ENCODE measurements around the gene SLC35B1. TPM values are rescaled to one million over a fixed set of nuclear protein-coding genes. Genes with fewer than 3 reads are reported as not detected.
A peak's percentile ranks its signal among the peaks of the same experiment; 100 is the strongest.

Gene SLC35B1
- total RNA-seq, 1 donor from 2014 or later: 69.2 TPM

DNA sequence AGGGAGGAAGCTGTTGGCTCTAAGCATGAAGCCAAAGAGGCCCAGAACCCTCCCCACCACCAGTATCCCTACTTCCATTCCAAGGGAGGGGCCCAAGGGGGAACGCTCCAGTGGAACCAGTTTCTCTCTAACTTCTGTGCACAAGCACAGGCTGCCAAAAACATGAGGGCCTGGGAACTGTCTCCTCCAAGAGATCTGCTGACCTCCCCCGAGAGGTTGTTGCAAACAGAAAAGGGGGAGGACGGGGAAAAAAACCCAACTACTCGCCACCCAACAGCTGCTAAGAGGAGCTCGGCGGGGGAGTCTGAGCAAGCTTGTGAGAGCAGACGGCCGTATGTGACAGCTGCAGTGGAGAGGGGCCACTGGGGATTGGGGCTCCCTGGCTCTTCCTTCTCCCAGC, 15.7 kb upstream of the SLC35B1 start:
- TF ChIP-seq, protein P1, sequence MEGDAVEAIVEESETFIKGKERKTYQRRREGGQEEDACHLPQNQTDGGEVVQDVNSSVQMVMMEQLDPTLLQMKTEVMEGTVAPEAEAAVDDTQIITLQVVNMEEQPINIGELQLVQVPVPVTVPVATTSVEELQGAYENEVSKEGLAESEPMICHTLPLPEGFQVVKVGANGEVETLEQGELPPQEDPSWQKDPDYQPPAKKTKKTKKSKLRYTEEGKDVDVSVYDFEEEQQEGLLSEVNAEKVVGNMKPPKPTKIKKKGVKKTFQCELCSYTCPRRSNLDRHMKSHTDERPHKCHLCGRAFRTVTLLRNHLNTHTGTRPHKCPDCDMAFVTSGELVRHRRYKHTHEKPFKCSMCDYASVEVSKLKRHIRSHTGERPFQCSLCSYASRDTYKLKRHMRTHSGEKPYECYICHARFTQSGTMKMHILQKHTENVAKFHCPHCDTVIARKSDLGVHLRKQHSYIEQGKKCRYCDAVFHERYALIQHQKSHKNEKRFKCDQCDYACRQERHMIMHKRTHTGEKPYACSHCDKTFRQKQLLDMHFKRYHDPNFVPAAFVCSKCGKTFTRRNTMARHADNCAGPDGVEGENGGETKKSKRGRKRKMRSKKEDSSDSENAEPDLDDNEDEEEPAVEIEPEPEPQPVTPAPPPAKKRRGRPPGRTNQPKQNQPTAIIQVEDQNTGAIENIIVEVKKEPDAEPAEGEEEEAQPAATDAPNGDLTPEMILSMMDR (IDR thresholded peaks at IDR 0.05; ENCODE audit: unreplicated experiment): no peak
- Mint-ChIP-seq H3K9me3 (peaks cover 5% of the 10 kb centered on the region), H3K27me3 (ENCODE audit: low read depth) (no peaks in the 10 kb centered on the region), H3K27ac (peak overlapping the region; percentile 70), H3K36me3 (peaks cover 16% of the 10 kb centered on the region), H3K4me1 (peaks cover 15% of the 10 kb centered on the region), H3K4me3 (peak overlapping the region; percentile 4)
- DNase-seq (ENCODE audit: low spot score in 2 of 2, unreplicated experiment in 2 of 2): peak in 1 of 2 experiments; percentile 43

DNA sequence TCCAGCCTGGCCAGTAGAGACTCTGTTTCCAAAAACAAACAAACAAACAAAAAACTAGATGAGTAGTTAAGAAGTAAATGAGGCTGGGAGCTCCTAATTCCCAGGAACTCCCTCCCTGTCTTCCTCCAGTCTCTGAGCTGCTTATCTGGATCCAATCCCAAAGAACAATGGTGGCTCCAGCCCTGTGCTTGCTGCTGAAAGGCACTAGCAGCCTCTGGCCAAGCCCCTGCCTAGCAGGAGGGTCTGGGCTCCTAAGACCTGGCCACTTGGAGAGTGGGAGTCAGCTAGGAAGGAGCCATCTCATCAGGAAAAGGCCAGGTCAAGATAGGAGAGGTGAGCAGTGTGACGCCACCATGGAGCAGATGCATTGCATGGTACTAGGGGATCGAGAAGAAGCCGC, 14.3 kb upstream of the SLC35B1 start:
- H3K27ac Mint-ChIP-seq: no peak overlapping the region
- peaks cover 22% of the 10 kb centered on the region for H3K36me3 Mint-ChIP-seq
- no peak for DNase-seq (ENCODE audit: low spot score in 2 of 2, unreplicated experiment in 2 of 2)
- TF ChIP-seq, protein P1 (IDR thresholded peaks at IDR 0.05; ENCODE audit: unreplicated experiment): no peak
- H3K4me1 Mint-ChIP-seq: peaks cover 15% of the 10 kb centered on the region
- H3K9me3 Mint-ChIP-seq: peaks cover 5% of the 10 kb centered on the region
- H3K27me3 Mint-ChIP-seq (ENCODE audit: low read depth): no peaks in the 10 kb centered on the region
- no peak overlapping the region for H3K4me3 Mint-ChIP-seq

DNA sequence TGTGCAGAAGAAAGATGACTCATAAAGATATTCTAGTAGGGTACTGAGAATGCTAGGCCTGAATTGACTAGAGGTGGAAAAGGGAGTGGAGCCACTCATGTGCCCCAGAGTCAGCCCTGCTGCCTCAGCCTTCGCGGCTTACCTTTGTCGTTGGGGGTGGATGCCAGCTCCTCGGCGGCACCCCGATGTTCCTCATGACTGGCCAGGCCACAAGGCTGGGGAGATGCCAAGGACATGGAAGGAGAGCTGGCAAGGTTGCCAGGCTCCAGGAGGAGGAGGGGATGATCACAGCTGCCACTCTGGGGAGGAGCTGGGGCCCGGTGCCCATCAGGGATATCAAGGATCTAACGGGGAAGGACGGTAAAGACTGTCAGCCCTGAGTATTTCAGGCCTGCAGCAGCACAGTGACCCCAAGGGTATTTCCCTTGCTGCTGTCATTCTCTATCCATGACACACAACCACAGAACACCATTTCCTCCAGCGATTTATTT, 9.7 kb upstream of the SLC35B1 start:
- Mint-ChIP-seq H3K27me3 (ENCODE audit: low read depth) (no peaks in the 10 kb centered on the region), H3K36me3 (peaks cover 21% of the 10 kb centered on the region), H3K9me3 (no peaks in the 10 kb centered on the region), H3K27ac (no peak overlapping the region), H3K4me1 (no peaks in the 10 kb centered on the region), H3K4me3 (no peak overlapping the region)
- no peak for DNase-seq (ENCODE audit: low spot score in 2 of 2, unreplicated experiment in 2 of 2)
- TF ChIP-seq, protein P1 (IDR thresholded peaks at IDR 0.05; ENCODE audit: unreplicated experiment): no peak

DNA sequence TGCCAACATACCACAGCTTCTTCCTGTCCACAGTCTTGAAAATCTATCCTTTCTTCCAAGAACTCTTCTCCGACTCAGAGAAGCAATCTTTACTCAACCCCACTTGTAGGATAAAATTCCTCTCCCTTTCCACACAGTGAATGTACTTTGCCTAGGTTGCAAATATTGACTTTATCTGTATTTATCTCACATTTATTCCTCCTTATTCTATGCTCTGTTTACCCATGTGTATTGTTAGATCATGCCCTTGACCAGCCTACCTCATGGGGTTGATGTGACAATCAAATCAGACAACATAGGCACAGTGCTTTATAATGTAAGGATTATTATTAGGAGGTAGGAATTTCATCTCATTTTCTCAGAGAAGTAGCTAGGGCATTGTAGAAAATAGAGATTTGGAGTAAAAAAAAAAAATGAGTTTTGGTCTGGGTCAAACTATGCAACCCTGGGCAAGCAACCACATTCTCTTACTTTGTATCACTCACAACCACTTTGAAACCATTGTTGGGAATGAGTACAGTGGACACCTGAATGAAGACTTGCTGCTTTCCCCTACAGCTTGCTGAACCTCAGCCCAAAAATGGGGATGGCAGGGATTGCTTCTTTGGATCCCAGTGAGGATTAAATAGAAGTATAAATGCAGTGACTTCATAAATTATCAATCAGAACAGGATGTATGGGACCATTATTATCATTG, 9.1 kb upstream of the SLC35B1 start:
- no peak for DNase-seq (ENCODE audit: low spot score in 2 of 2, unreplicated experiment in 2 of 2)
- Mint-ChIP-seq H3K27me3 (ENCODE audit: low read depth) (no peaks in the 10 kb centered on the region), H3K4me1 (no peaks in the 10 kb centered on the region), H3K36me3 (peaks cover 23% of the 10 kb centered on the region), H3K27ac (no peak overlapping the region), H3K4me3 (no peak overlapping the region), H3K9me3 (no peaks in the 10 kb centered on the region)
- TF ChIP-seq, protein P1 (IDR thresholded peaks at IDR 0.05; ENCODE audit: unreplicated experiment): no peak

DNA sequence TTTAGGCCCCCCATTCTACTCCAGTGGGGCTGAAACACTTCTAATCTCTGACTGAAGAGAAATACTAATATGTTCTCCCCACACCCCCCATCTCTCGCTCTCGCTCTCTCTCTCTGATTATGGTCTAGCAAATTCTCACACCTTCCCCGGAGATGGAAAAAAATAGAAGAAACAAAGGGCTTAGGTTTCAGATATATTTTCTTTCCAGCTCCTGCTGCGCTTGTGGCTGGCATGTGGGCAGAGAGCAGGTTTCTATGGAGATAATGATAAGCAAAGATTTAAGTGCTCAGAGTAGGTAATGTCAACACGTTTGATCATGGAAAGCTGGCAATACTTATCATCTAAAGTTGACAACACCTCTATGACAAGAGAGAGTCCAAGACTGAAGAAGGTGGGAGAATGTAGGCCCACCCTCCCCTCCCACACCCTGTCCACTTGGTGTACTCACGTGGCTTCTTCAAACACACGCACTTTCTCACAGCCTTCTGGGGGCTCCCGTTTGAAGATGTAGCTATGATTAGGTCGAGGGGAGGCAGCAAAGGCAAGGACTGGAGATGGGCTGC, 8.0 kb upstream of the SLC35B1 start:
- TF ChIP-seq, protein P1 (IDR thresholded peaks at IDR 0.05; ENCODE audit: unreplicated experiment): no peak
- Mint-ChIP-seq H3K27ac (no peak overlapping the region), H3K9me3 (no peaks in the 10 kb centered on the region), H3K27me3 (ENCODE audit: low read depth) (no peaks in the 10 kb centered on the region), H3K4me3 (no peak overlapping the region), H3K36me3 (peaks cover 25% of the 10 kb centered on the region), H3K4me1 (no peaks in the 10 kb centered on the region)
- DNase-seq (ENCODE audit: low spot score in 2 of 2, unreplicated experiment in 2 of 2): no peak

All from mesothelial cell of epicardium (in vitro differentiated cells).